ENCODE results near the gene CRYBA1. TPM values are rescaled to one million over a fixed set of nuclear protein-coding genes. Genes with fewer than 3 reads are reported as not detected.

The CRYBA1 gene
- total RNA-seq, 4 donors from 2014 or later = not detected

- TF ChIP-seq POLR2A (IDR thresholded peaks at IDR 0.05) (peak in 1 of 2 donors; percentile 18), CTCF (IDR thresholded peaks at IDR 0.05) (no peak)
- Histone ChIP-seq H3K27me3 (no peaks in the 10 kb centered on the region), H3K27ac (peak overlapping the region; percentile 90 to 100 (median 98)), H3K9me3 (no peaks in the 10 kb centered on the region), H3K4me1 (peaks cover 28 to 29% of the 10 kb centered on the region in 2 donors), H3K4me3 (replicated peaks in 1 of 3) (peak overlapping the region; percentile 87 to 99 (median 88)), H3K36me3 (peaks cover 0 to 5% of the 10 kb centered on the region in 2 donors)
- peak; percentile 66 to 80 for DNase-seq
- intact Hi-C loops (cut with DNase I) = loop anchor here (5.0 kb wide), 1 partner anchor 145 kb away; no protein-coding TSS in a partner anchor
- 2 to 4% methylated on average over 17 to 18 of the region's 77 CpGs for WGBS, 2 donors
Measured at GRCh38 chr17:29292071-29292991, 45.7 kb downstream of the CRYBA1 start.

GRCh38 chr17:29292992-29293889, 46.6 kb downstream of the CRYBA1 start:
- H3K36me3 ChIP-seq = peaks cover 0 to 5% of the 10 kb centered on the region in 2 donors
- DNase-seq = peak; percentile 66
- peak overlapping the region; percentile 87 to 99 (median 88) for H3K4me3 ChIP-seq (replicated peaks in 1 of 3)
- intact Hi-C loops (cut with DNase I) = loop anchor here (5.0 kb wide), 1 partner anchor 146 kb away; no protein-coding TSS in a partner anchor
- no peak for TF ChIP-seq CTCF (IDR thresholded peaks at IDR 0.05)
- TF ChIP-seq POLR2A (IDR thresholded peaks at IDR 0.05) = peak in 1 of 2 donors; percentile 18
- no peaks in the 10 kb centered on the region for H3K9me3 ChIP-seq
- H3K27ac ChIP-seq = peak overlapping the region; percentile 90 to 100 (median 98)
- H3K27me3 ChIP-seq = no peaks in the 10 kb centered on the region
- 0 to 1% methylated on average over 17 to 36 of the region's 54 CpGs for WGBS, 2 donors
- peaks cover 28 to 29% of the 10 kb centered on the region in 2 donors for H3K4me1 ChIP-seq

GRCh38 chr17:29293890-29294579, 47.4 kb downstream of the CRYBA1 start, which contains the start of gene NUFIP2:
Gene NUFIP2 (minus strand): TSS chr17:29294148. CDS start chr17:29294059, 89 bp downstream.
- intact Hi-C loops (cut with DNase I) = loop anchor here (5.0 kb wide), 1 partner anchor 147 kb away; no protein-coding TSS in a partner anchor
- Histone ChIP-seq H3K4me1 (peaks cover 23 to 29% of the 10 kb centered on the region in 2 donors), H3K27ac (peak within 1 kb of the TSS; percentile 96 to 100 (median 98)), H3K4me3 (replicated peaks in 1 of 3) (peak within 1 kb of the TSS; percentile 87 to 99 (median 88)), H3K36me3 (peaks cover 0 to 5% of the 10 kb centered on the region in 2 donors), H3K9me3 (no peaks in the 10 kb centered on the region), H3K27me3 (no peaks in the 10 kb centered on the region)
- DNase-seq = peak; percentile 100
- TF ChIP-seq POLR2A (IDR thresholded peaks at IDR 0.05) (peak; percentile 99 to 100), CTCF (IDR thresholded peaks at IDR 0.05) (peak in 1 of 6 experiments; percentile 10)
- 0% methylated on average over 25 to 30 of the region's 31 CpGs for WGBS, 2 donors

GRCh38 chr17:29294580-29294900, 47.9 kb downstream of the CRYBA1 start:
- 0 to 1% methylated on average over 2 of the region's 2 CpGs for WGBS, 2 donors
- Histone ChIP-seq H3K27me3 (no peaks in the 10 kb centered on the region), H3K27ac (peak overlapping the region; percentile 82 to 100 (median 96)), H3K9me3 (no peaks in the 10 kb centered on the region), H3K36me3 (peaks cover 0 to 5% of the 10 kb centered on the region in 2 donors), H3K4me3 (replicated peaks in 1 of 3) (peak overlapping the region in 2 of 3 donors; percentile 36 to 87), H3K4me1 (peaks cover 18 to 24% of the 10 kb centered on the region in 2 donors)
- intact Hi-C loops (cut with DNase I) = loop anchor here (5.0 kb wide), 1 partner anchor 147 kb away; no protein-coding TSS in a partner anchor
- TF ChIP-seq CTCF (IDR thresholded peaks at IDR 0.05) (peak in 1 of 6 experiments; percentile 15), POLR2A (IDR thresholded peaks at IDR 0.05) (no peak)
- DNase-seq = no peak
